Endothelial cell of umbilical vein (primary cell): ENCODE data around the gene OASL.

Experiments
- EZH2 ChIP-seq: IDR thresholded peaks from 2 replicates; pipeline ENCODE4 v1.6.1; 2012; ENCODE audit warnings: borderline replicate concordance, low read depth, mild to moderate bottlenecking, moderate library complexity, low read length, inconsistent platforms; ENCODE audit not compliant: severe bottlenecking
- TF ChIP-seq, protein P1 (sequence below): IDR thresholded peaks from 2 replicates; pipeline ENCODE4 v1.6.1; 2011; ENCODE audit not compliant: insufficient read depth, insufficient read length
- TF ChIP-seq, protein P2 (sequence below), 2 donors: IDR thresholded peaks; 1 replicate in 1 of 2; 2 replicates in 1 of 2; pipeline ENCODE4 v1.5.1; 2011; ENCODE audit warnings: low read length in 2 of 2, mild to moderate bottlenecking in 2 of 2, moderate library complexity in 2 of 2, control low read depth in 1 of 2, inconsistent platforms in 1 of 2, low read depth in 1 of 2; ENCODE audit not compliant: insufficient read depth in 1 of 2; ENCODE audit errors: extremely low read depth in 1 of 2

DNA sequence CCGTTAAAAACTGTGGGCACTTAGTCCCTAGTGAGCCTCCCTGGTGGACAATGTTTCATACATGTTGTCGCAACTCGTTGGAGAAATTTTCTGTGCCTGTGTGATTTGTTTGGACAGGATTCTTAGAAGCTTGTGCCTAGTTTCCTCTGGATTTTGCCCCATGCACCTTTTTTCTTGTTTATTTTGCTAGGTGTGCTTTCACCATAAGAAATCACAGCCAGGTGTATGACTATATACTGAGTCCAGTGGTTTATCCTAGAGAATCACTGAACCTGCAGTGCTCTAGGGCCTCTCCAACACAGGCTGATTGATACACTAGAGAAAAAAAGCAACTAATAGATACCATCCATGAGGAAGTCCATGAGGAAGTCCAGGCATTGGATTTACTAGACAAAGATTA lies 33.1 kb upstream of the OASL start:
- TF ChIP-seq EZH2 = no peak
- TF ChIP-seq, protein P1, sequence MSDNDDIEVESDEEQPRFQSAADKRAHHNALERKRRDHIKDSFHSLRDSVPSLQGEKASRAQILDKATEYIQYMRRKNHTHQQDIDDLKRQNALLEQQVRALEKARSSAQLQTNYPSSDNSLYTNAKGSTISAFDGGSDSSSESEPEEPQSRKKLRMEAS = no peak
- TF ChIP-seq, protein P2, sequence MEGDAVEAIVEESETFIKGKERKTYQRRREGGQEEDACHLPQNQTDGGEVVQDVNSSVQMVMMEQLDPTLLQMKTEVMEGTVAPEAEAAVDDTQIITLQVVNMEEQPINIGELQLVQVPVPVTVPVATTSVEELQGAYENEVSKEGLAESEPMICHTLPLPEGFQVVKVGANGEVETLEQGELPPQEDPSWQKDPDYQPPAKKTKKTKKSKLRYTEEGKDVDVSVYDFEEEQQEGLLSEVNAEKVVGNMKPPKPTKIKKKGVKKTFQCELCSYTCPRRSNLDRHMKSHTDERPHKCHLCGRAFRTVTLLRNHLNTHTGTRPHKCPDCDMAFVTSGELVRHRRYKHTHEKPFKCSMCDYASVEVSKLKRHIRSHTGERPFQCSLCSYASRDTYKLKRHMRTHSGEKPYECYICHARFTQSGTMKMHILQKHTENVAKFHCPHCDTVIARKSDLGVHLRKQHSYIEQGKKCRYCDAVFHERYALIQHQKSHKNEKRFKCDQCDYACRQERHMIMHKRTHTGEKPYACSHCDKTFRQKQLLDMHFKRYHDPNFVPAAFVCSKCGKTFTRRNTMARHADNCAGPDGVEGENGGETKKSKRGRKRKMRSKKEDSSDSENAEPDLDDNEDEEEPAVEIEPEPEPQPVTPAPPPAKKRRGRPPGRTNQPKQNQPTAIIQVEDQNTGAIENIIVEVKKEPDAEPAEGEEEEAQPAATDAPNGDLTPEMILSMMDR (IDR thresholded peaks at IDR 0.05; ENCODE audit: extremely low read depth in 1 of 2, insufficient read depth in 1 of 2, low read depth in 1 of 2, low read length in 2 of 2) = no peak
